A549 (cell line): ENCODE results near the gene GRK5. TPM values are rescaled to one million over a fixed set of nuclear protein-coding genes. Genes with fewer than 3 reads are reported as not detected.

Source experiments
- ATAC-seq, 2 experiments: fragments of 200-7000 bp in 1 of 2; fragments of >200 bp in 1 of 2; cut with Nextera tagmentation in 1 of 2; cut with Tn5 transposase in 1 of 2; 3 replicates each; pipeline versions ENCODE4 v1.8.0 to v1.9.1; 2018 to 2020; ENCODE audit warnings: mild to moderate bottlenecking in 1 of 2, moderate library complexity in 1 of 2
- CTCF ChIA-PET: fragments of 300-600 bp; sonication (Branson Sonifier 250); formaldehyde crosslinking; extraction: SDS; loops from one replicate; lab custom pipeline; 2021; ENCODE audit warnings: antibody characterized with exemption, inconsistent platforms; lab: Yijun Ruan, JAX
- POLR2A ChIA-PET: fragments of 350-600 bp; formaldehyde crosslinking; extraction: SDS; loops from one replicate; lab custom pipeline; 2021; ENCODE audit warnings: antibody characterized with exemption, inconsistent platforms; lab: Yijun Ruan, JAX
- DNase-seq, 2 experiments: peaks; one replicate each; pipeline versions ENCODE4 v3.0.0 to v3.0.0-alpha.2; 2011 to 2016; ENCODE audit warnings: low read depth in 1 of 2, low spot score in 1 of 2
- FAIRE-seq: peaks from 2 replicates; lab custom pipeline; 2011; peaks lifted over from hg19 to GRCh38; lab: Jason Lieb, UNC
- H3K27ac ChIP-seq, 2 experiments: fragments of >200 bp; sonication (Bioruptor Twin); formaldehyde crosslinking; 3 replicates each; pipeline ENCODE4 v1.5.1; 2016 to 2017
- H3K4me1 ChIP-seq: fragments of >200 bp; sonication (Bioruptor Twin); formaldehyde crosslinking; 3 replicates; pipeline ENCODE4 v1.6.1; 2016
- H3K4me2 ChIP-seq: fragments of >200 bp; sonication (Bioruptor Twin); formaldehyde crosslinking; 3 replicates; pipeline ENCODE4 v1.6.1; 2016
- H3K4me3 ChIP-seq: fragments of >200 bp; sonication (Bioruptor Twin); formaldehyde crosslinking; 3 replicates; pipeline ENCODE4 v1.5.1; 2016
- H3K9me3 ChIP-seq: fragments of >200 bp; sonication (Bioruptor Twin); formaldehyde crosslinking; 3 replicates; pipeline ENCODE4 v1.6.1; 2016
- ATOH8 ChIP-seq: fragments of 250-450 bp; sonication (Bioruptor Pico); IDR thresholded peaks from 2 replicates; pipeline ENCODE4 v1.5.0; 2020; ENCODE audit warnings: low read depth, mild to moderate bottlenecking, moderate library complexity
- CEBPB ChIP-seq, 2 experiments: fragments of >200 bp in 1 of 2; sonication (Bioruptor Twin) in 1 of 2; formaldehyde crosslinking in 1 of 2; IDR thresholded peaks; 2 replicates each; pipeline ENCODE4 v1.6.1; 2012 to 2016
- CHD2 ChIP-seq: fragments of 150-350 bp; IDR thresholded peaks from 2 replicates; pipeline ENCODE4 v1.6.1; 2014; ENCODE audit warnings: low read length; ENCODE audit not compliant: partially characterized antibody
- CTCF ChIP-seq: fragments of >200 bp; sonication (Bioruptor Twin); formaldehyde crosslinking; IDR thresholded peaks from 3 replicates; pipeline ENCODE4 v1.5.1; 2016
- ESRRA ChIP-seq: fragments of 150-350 bp; IDR thresholded peaks from 2 replicates; pipeline ENCODE4 v1.6.1; 2014; ENCODE audit warnings: mild to moderate bottlenecking, low read length, borderline replicate concordance
- HDAC2 ChIP-seq: fragments of 200-600 bp; sonication (generic); IDR thresholded peaks from 2 replicates; pipeline ENCODE4 v1.6.1; 2016
- HES2 ChIP-seq: fragments of >200 bp; sonication (Bioruptor Twin); formaldehyde crosslinking; IDR thresholded peaks from 2 replicates; pipeline ENCODE4 v1.6.1; 2016
- HOXB13 ChIP-seq: fragments of 250-450 bp; sonication (Bioruptor Pico); IDR thresholded peaks from 2 replicates; pipeline ENCODE4 v1.5.0; 2020; ENCODE audit warnings: low read depth, mild to moderate bottlenecking, moderate library complexity
- HOXB5 ChIP-seq: fragments of 250-450 bp; sonication (Bioruptor Pico); IDR thresholded peaks from 2 replicates; pipeline ENCODE4 v1.5.0; 2020; ENCODE audit warnings: mild to moderate bottlenecking, moderate library complexity
- JUN ChIP-seq, 2 experiments: fragments of >200 bp; sonication (Bioruptor Twin); formaldehyde crosslinking; IDR thresholded peaks; 2 replicates in 1 of 2; 3 replicates in 1 of 2; pipeline ENCODE4 v1.6.1; 2016 to 2017
- JUNB ChIP-seq: fragments of >200 bp; sonication (Bioruptor Twin); formaldehyde crosslinking; IDR thresholded peaks from 2 replicates; pipeline ENCODE4 v1.6.1; 2016
- KDM5A ChIP-seq: fragments of 200-600 bp; sonication (generic); IDR thresholded peaks from 2 replicates; pipeline ENCODE4 v1.6.1; 2016; ENCODE audit warnings: antibody characterized with exemption, mild to moderate bottlenecking
- MAFK ChIP-seq: fragments of 450-650 bp; IDR thresholded peaks from 2 replicates; pipeline ENCODE4 v1.6.1; 2014; ENCODE audit not compliant: partially characterized antibody
- PHF8 ChIP-seq: fragments of 200-600 bp; sonication (generic); IDR thresholded peaks from 2 replicates; pipeline ENCODE4 v1.6.1; 2016; ENCODE audit warnings: low read depth, mild to moderate bottlenecking, antibody characterized with exemption, moderate library complexity, borderline replicate concordance
- RAD21 ChIP-seq, 2 experiments: fragments of >200 bp in 1 of 2; sonication (Bioruptor Twin) in 1 of 2; formaldehyde crosslinking in 1 of 2; IDR thresholded peaks in 1 of 2; conservative IDR thresholded peaks in 1 of 2; 2 replicates in 1 of 2; 3 replicates in 1 of 2; pipeline ENCODE4 v1.6.1; 2012 to 2018; ENCODE audit warnings: inconsistent platforms in 1 of 2
- RFX5 ChIP-seq: fragments of 450-650 bp; IDR thresholded peaks from 2 replicates; pipeline ENCODE4 v1.7.1; 2014; ENCODE audit warnings: antibody characterized with exemption, mild to moderate bottlenecking, moderate library complexity
- SMC3 ChIP-seq: fragments of >200 bp; sonication (Bioruptor Twin); formaldehyde crosslinking; IDR thresholded peaks from 3 replicates; pipeline ENCODE4 v1.6.1; 2018; ENCODE audit warnings: inconsistent platforms
- ZC3H11A ChIP-seq: fragments of 450-650 bp; IDR thresholded peaks from 2 replicates; pipeline ENCODE4 v1.6.1; 2014; ENCODE audit warnings: antibody characterized with exemption, mild to moderate bottlenecking
- ZFP36 ChIP-seq: fragments of 450-650 bp; IDR thresholded peaks from 2 replicates; pipeline ENCODE4 v1.6.1; 2014; ENCODE audit warnings: borderline replicate concordance; ENCODE audit not compliant: partially characterized antibody
- ZSCAN20 ChIP-seq: fragments of 250-450 bp; sonication (Bioruptor Pico); IDR thresholded peaks from 2 replicates; pipeline ENCODE4 v1.8.0; 2022; ENCODE audit warnings: mild to moderate bottlenecking, moderate library complexity
- WGBS: methylation state at CpG from one replicate; pipeline ENCODE4 v1.1.6; 2017; ENCODE audit errors: missing lambda C conversion rate; 5-methylcytosine and 5-hydroxymethylcytosine counted together
- polyA plus RNA-seq, 4 experiments: library from polyadenylated mRNA; depleted of rRNA in 3 of 4; stranded (reverse); fragments of >200 nt; fragmentation: RNase III in 1 of 4; extraction: RNeasy Plus Mini Kit Qiagen cat#74134 plus additional on column Dnase treatment in 1 of 4; gene quantifications; 2 replicates in 3 of 4; 3 replicates in 1 of 4; pipeline ENCODE4 v1.2.3, GENCODE V29; 2011 to 2017
- TF ChIP-seq, protein P1 (sequence below): fragments of 200-600 bp; sonication (generic); IDR thresholded peaks from 2 replicates; pipeline ENCODE4 v1.6.1; 2016; ENCODE audit warnings: antibody characterized with exemption, mild to moderate bottlenecking, moderate library complexity
- TF ChIP-seq, protein P2 (sequence below): IDR thresholded peaks from 2 replicates; pipeline ENCODE4 v1.6.1; 2012
- TF ChIP-seq, protein P3 (sequence below): IDR thresholded peaks from 2 replicates; pipeline ENCODE4 v1.6.1; 2012; ENCODE audit warnings: low read depth, borderline replicate concordance
- TF ChIP-seq, protein P4 (sequence below): fragments of >200 bp; sonication (Bioruptor Twin); formaldehyde crosslinking; IDR thresholded peaks from 3 replicates; pipeline ENCODE4 v1.6.1; 2016

Gene GRK5
- polyA plus RNA-seq, 2 of the 4 experiments (the other 2 are of a cell fraction), result 5.0 to 7.9 TPM

DNA sequence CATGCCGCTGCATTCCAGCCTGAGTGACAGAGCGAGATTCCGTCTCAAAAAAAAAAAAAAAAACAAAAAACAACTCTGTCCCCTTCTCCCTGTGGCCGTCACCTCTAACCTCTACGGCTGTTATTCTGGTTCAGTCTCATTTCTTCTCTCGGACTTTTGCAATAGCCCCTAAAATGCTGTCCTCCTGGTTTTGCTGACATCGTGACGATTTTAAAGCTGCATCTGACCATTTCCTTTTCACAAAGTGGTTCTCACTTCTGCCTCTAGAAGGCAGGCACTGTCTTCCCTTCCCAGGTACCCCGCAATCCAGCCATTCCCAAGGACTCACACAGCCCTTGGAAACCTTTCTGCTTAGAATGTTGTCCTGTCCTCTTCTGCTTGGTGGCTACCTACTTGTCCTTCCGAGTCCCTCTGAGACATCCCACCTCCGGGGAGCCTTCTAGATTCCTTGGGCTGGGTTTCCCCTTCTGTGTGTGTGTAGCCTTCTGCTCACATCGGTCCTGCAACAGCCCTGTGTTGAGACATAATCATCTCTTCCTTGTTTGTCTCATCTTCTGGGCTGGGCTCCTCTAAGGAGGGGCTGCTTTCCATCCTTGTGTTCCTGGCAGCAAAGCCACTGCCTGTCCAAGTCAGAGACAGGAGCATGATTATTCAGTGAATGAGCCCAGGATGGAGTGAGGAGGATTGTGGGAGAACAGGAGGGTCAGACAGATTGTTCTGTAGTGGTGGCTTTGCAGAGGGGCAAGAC, 83.1 kb downstream of the GRK5 start:
- H3K4me3 ChIP-seq, result no peak overlapping the region
- CTCF ChIA-PET, result interaction anchor here (0.6 to 2.0 kb wide), 16 partner anchors 9 to 155 kb away, joined by 3 to 10 read pairs (median 3); partner anchors contain the start of gene GRK5
- whole genome bisulfite sequencing, result 58% methylated on average over 12 of the region's 12 CpGs
- DNase-seq (peak in 1 of 2 experiments; percentile 49), ATAC-seq (peak; percentile 75 to 76), FAIRE-seq (no peak)
- H3K27ac ChIP-seq, result peak overlapping the region; percentile 34 to 67; a peak in 5 of 6 replicates
- TF ChIP-seq HOXB5 (CRISPR knock-in tag), result no peak
- TF ChIP-seq CEBPB (IDR thresholded peaks at IDR 0.05), result no peak
- TF ChIP-seq, protein P1, sequence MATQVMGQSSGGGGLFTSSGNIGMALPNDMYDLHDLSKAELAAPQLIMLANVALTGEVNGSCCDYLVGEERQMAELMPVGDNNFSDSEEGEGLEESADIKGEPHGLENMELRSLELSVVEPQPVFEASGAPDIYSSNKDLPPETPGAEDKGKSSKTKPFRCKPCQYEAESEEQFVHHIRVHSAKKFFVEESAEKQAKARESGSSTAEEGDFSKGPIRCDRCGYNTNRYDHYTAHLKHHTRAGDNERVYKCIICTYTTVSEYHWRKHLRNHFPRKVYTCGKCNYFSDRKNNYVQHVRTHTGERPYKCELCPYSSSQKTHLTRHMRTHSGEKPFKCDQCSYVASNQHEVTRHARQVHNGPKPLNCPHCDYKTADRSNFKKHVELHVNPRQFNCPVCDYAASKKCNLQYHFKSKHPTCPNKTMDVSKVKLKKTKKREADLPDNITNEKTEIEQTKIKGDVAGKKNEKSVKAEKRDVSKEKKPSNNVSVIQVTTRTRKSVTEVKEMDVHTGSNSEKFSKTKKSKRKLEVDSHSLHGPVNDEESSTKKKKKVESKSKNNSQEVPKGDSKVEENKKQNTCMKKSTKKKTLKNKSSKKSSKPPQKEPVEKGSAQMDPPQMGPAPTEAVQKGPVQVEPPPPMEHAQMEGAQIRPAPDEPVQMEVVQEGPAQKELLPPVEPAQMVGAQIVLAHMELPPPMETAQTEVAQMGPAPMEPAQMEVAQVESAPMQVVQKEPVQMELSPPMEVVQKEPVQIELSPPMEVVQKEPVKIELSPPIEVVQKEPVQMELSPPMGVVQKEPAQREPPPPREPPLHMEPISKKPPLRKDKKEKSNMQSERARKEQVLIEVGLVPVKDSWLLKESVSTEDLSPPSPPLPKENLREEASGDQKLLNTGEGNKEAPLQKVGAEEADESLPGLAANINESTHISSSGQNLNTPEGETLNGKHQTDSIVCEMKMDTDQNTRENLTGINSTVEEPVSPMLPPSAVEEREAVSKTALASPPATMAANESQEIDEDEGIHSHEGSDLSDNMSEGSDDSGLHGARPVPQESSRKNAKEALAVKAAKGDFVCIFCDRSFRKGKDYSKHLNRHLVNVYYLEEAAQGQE, result no peak
- no peak for TF ChIP-seq RFX5
- peak; percentile 61 for TF ChIP-seq SMC3
- peak; percentile 87 for TF ChIP-seq MAFK
- TF ChIP-seq, protein P2, sequence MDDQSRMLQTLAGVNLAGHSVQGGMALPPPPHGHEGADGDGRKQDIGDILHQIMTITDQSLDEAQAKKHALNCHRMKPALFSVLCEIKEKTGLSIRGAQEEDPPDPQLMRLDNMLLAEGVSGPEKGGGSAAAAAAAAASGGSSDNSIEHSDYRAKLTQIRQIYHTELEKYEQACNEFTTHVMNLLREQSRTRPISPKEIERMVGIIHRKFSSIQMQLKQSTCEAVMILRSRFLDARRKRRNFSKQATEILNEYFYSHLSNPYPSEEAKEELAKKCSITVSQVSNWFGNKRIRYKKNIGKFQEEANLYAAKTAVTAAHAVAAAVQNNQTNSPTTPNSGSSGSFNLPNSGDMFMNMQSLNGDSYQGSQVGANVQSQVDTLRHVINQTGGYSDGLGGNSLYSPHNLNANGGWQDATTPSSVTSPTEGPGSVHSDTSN, result no peak
- TF ChIP-seq CTCF, result peak; percentile 42
- TF ChIP-seq RAD21 (conservative IDR thresholded peaks at IDR 0.05 in 1 of 2, IDR thresholded peaks at IDR 0.05 in 1 of 2), result peak; percentile 62 to 67
- TF ChIP-seq ZC3H11A, result no peak
- POLR2A ChIA-PET, result no interaction called here
- H3K4me2 ChIP-seq, result no peak overlapping the region
- no peaks in the 10 kb centered on the region for H3K9me3 ChIP-seq
- peaks cover 21% of the 10 kb centered on the region for H3K4me1 ChIP-seq

GRCh38 chr10:119291223-119291900, 84.0 kb downstream of the GRK5 start:
- no peaks in the 10 kb centered on the region for H3K9me3 ChIP-seq
- ChIA-PET CTCF (interaction anchor here (0.7 to 1.8 kb wide), 3 partner anchors 85 to 128 kb away, joined by 3 to 5 read pairs (median 4); partner anchors contain the start of gene GRK5), POLR2A (no interaction called here)
- no peak for DNase-seq
- no peak overlapping the region for H3K4me2 ChIP-seq
- FAIRE-seq, result no peak
- peaks cover 13% of the 10 kb centered on the region for H3K4me1 ChIP-seq
- WGBS, result 74% methylated on average over 6 of the region's 6 CpGs
- peak overlapping the region; percentile 34 to 67; a peak in 1 of 6 replicates for H3K27ac ChIP-seq
- no peak overlapping the region for H3K4me3 ChIP-seq
- ATAC-seq, result peak; percentile 54 to 61; a peak in 5 of 6 replicates
- no peak for TF ChIP-seq ZSCAN20
- TF ChIP-seq ESRRA, result no peak
- no peak for TF ChIP-seq CEBPB (IDR thresholded peaks at IDR 0.05)
- TF ChIP-seq KDM5A, result no peak
- TF ChIP-seq HES2, result no peak
- TF ChIP-seq JUNB, result no peak
- no peak for TF ChIP-seq CHD2
- no peak for TF ChIP-seq ZFP36
- TF ChIP-seq PHF8, result no peak
- TF ChIP-seq, protein P3, sequence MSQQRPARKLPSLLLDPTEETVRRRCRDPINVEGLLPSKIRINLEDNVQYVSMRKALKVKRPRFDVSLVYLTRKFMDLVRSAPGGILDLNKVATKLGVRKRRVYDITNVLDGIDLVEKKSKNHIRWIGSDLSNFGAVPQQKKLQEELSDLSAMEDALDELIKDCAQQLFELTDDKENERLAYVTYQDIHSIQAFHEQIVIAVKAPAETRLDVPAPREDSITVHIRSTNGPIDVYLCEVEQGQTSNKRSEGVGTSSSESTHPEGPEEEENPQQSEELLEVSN, result no peak
- no peak for TF ChIP-seq ATOH8
- TF ChIP-seq, protein P4, sequence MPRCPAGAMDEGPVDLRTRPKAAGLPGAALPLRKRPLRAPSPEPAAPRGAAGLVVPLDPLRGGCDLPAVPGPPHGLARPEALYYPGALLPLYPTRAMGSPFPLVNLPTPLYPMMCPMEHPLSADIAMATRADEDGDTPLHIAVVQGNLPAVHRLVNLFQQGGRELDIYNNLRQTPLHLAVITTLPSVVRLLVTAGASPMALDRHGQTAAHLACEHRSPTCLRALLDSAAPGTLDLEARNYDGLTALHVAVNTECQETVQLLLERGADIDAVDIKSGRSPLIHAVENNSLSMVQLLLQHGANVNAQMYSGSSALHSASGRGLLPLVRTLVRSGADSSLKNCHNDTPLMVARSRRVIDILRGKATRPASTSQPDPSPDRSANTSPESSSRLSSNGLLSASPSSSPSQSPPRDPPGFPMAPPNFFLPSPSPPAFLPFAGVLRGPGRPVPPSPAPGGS, result no peak
- TF ChIP-seq RFX5, result no peak
- no peak for TF ChIP-seq MAFK
- TF ChIP-seq HOXB13 (CRISPR knock-in tag), result no peak
- no peak for TF ChIP-seq HDAC2
- TF ChIP-seq JUN (IDR thresholded peaks at IDR 0.05), result no peak
- TF ChIP-seq SMC3, result no peak
